Measurements from ENCODE around the gene JAK2. TPM values are rescaled to one million over a fixed set of nuclear protein-coding genes. Genes with fewer than 3 reads are reported as not detected.
"Not testable (repeated sequence)": the region's sequence is repeated elsewhere in the genome, so short reads cannot be mapped to it uniquely, and the experiment has no call there.

Gene JAK2
- polyA plus RNA-seq, 1 donor (not counting 4 experiments of a cell fraction or from before 2014, with no cell fraction given): 5.4 TPM

- Histone ChIP-seq H2AFZ (ENCODE audit: control insufficient read depth, low read length) (no peak overlapping the region), H3K9me1 (ENCODE audit: control insufficient read depth, extremely low read depth, insufficient read depth, low read length) (no peaks in the 10 kb centered on the region), H4K20me1 (ENCODE audit: control insufficient read depth, extremely low read depth, insufficient read depth, low read length) (no peaks in the 10 kb centered on the region), H3K36me3 (ENCODE audit: control insufficient read depth in 2 of 2, extremely low read depth in 1 of 2, insufficient read depth in 2 of 2, low read length in 2 of 2) (peaks cover 2 to 4% of the 10 kb centered on the region in 2 experiments), H3K4me2 (ENCODE audit: control insufficient read depth, extremely low read depth, insufficient read depth, low read depth, low read length) (no peak overlapping the region), H3K4me1 (ENCODE audit: control insufficient read depth, extremely low read depth, insufficient read depth, low read length) (no peaks in the 10 kb centered on the region), H3K27ac (ENCODE audit: control insufficient read depth, insufficient read depth, low read length) (no peak overlapping the region), H3K27me3 (ENCODE audit: control insufficient read depth, extremely low read depth, insufficient read depth, low read length) (no peaks in the 10 kb centered on the region), H3K79me2 (ENCODE audit: control insufficient read depth, insufficient read depth, low read length) (no peaks in the 10 kb centered on the region), H3K9ac (ENCODE audit: control insufficient read depth, extremely low read depth, insufficient read depth, low read length) (no peak overlapping the region), H3K9me3 (ENCODE audit: control insufficient read depth, low read depth, low read length) (no peaks in the 10 kb centered on the region), H3K4me3 (ENCODE audit: control insufficient read depth in 2 of 3, extremely low read depth in 1 of 3, insufficient read depth in 2 of 3, low read depth in 1 of 3, low read length in 3 of 3) (no peak overlapping the region)
- DNase-seq (ENCODE audit: low read depth, low spot score) (no peak), FAIRE-seq (no peak)
- dilution Hi-C loops (cut with MboI; ENCODE audit: extremely low pct_ligation_motif_present, low sequenced_read_pairs): no loop called here
- TF ChIP-seq CTCF (optimal IDR thresholded peaks at IDR 0.05 in 1 of 3, IDR thresholded peaks at IDR 0.05 in 1 of 3, conservative IDR thresholded peaks at IDR 0.05 in 1 of 3; ENCODE audit: extremely low read depth in 1 of 3, insufficient read depth in 2 of 3, low read length in 3 of 3): no peak
- no peak for TF ChIP-seq EZH2 (IDR thresholded peaks at IDR 0.05; ENCODE audit: low read length)
Observed at GRCh38 chr9:5025416-5025815, 40.3 kb downstream of the JAK2 start.

- H3K9me3 ChIP-seq (ENCODE audit: control insufficient read depth, low read depth, low read length); H3K4me1 ChIP-seq (ENCODE audit: control insufficient read depth, extremely low read depth, insufficient read depth, low read length); dilution Hi-C loops (cut with MboI; ENCODE audit: extremely low pct_ligation_motif_present, low sequenced_read_pairs); H2AFZ ChIP-seq (ENCODE audit: control insufficient read depth, low read length); FAIRE-seq; H3K9ac ChIP-seq (ENCODE audit: control insufficient read depth, extremely low read depth, insufficient read depth, low read length); H3K27me3 ChIP-seq (ENCODE audit: control insufficient read depth, extremely low read depth, insufficient read depth, low read length); H3K4me3 ChIP-seq (ENCODE audit: control insufficient read depth in 2 of 3, extremely low read depth in 1 of 3, insufficient read depth in 2 of 3, low read depth in 1 of 3, low read length in 3 of 3); H3K79me2 ChIP-seq (ENCODE audit: control insufficient read depth, insufficient read depth, low read length); H4K20me1 ChIP-seq (ENCODE audit: control insufficient read depth, extremely low read depth, insufficient read depth, low read length); H3K4me2 ChIP-seq (ENCODE audit: control insufficient read depth, extremely low read depth, insufficient read depth, low read depth, low read length); DNase-seq (ENCODE audit: low read depth, low spot score); H3K36me3 ChIP-seq (ENCODE audit: control insufficient read depth in 2 of 2, extremely low read depth in 1 of 2, insufficient read depth in 2 of 2, low read length in 2 of 2); H3K27ac ChIP-seq (ENCODE audit: control insufficient read depth, insufficient read depth, low read length); H3K9me1 ChIP-seq (ENCODE audit: control insufficient read depth, extremely low read depth, insufficient read depth, low read length): not testable (repeated sequence)
Observed at GRCh38 chr9:5031941-5032340, 46.9 kb downstream of the JAK2 start.

- FAIRE-seq: no peak
- dilution Hi-C loops (cut with MboI; ENCODE audit: extremely low pct_ligation_motif_present, low sequenced_read_pairs): no loop called here
- H3K9ac ChIP-seq (ENCODE audit: control insufficient read depth, extremely low read depth, insufficient read depth, low read length): no peak overlapping the region
Observed at GRCh38 chr9:5040730-5041389, 55.8 kb downstream of the JAK2 start.

More at GRCh38 chr9:5040730-5041389, 55.8 kb downstream of the JAK2 start:
- Histone ChIP-seq H3K9me1 (ENCODE audit: control insufficient read depth, extremely low read depth, insufficient read depth, low read length) (no peaks in the 10 kb centered on the region), H3K4me1 (ENCODE audit: control insufficient read depth, extremely low read depth, insufficient read depth, low read length) (no peaks in the 10 kb centered on the region), H2AFZ (ENCODE audit: control insufficient read depth, low read length) (no peak overlapping the region), H3K27me3 (ENCODE audit: control insufficient read depth, extremely low read depth, insufficient read depth, low read length) (no peaks in the 10 kb centered on the region), H3K79me2 (ENCODE audit: control insufficient read depth, insufficient read depth, low read length) (no peaks in the 10 kb centered on the region), H3K9me3 (ENCODE audit: control insufficient read depth, low read depth, low read length) (no peaks in the 10 kb centered on the region), H3K36me3 (ENCODE audit: control insufficient read depth in 2 of 2, extremely low read depth in 1 of 2, insufficient read depth in 2 of 2, low read length in 2 of 2) (no peaks in the 10 kb centered on the region), H3K4me2 (ENCODE audit: control insufficient read depth, extremely low read depth, insufficient read depth, low read depth, low read length) (no peak overlapping the region), H3K27ac (ENCODE audit: control insufficient read depth, insufficient read depth, low read length) (no peak overlapping the region), H4K20me1 (ENCODE audit: control insufficient read depth, extremely low read depth, insufficient read depth, low read length) (no peaks in the 10 kb centered on the region), H3K4me3 (ENCODE audit: control insufficient read depth in 2 of 3, extremely low read depth in 1 of 3, insufficient read depth in 2 of 3, low read depth in 1 of 3, low read length in 3 of 3) (no peak overlapping the region)
- TF ChIP-seq CTCF (optimal IDR thresholded peaks at IDR 0.05 in 1 of 3, IDR thresholded peaks at IDR 0.05 in 1 of 3, conservative IDR thresholded peaks at IDR 0.05 in 1 of 3; ENCODE audit: extremely low read depth in 1 of 3, insufficient read depth in 2 of 3, low read length in 3 of 3) (no peak), EZH2 (IDR thresholded peaks at IDR 0.05; ENCODE audit: low read length) (no peak)
- DNase-seq (ENCODE audit: low read depth, low spot score): no peak

Measured in keratinocyte (primary cell).